Suprapubic skin (tissue), 3 donors: Measurements from ENCODE around the gene ETV3L.

ENCODE experiments used
- CTCF ChIP-seq, 2 donors: fragments of 200-600 bp in 1 of 2; fragments of 450-650 bp in 1 of 2; sonication (generic) in 1 of 2; IDR thresholded peaks; one replicate each; pipeline ENCODE4 v1.5.1; 2016 to 2019; ENCODE audit warnings: antibody characterized with exemption in 2 of 2, mild to moderate bottlenecking in 1 of 2, moderate library complexity in 1 of 2
- POLR2A ChIP-seq, 2 donors: fragments of 450-650 bp; IDR thresholded peaks; one replicate each; pipeline ENCODE4 v1.6.1; 2017; ENCODE audit warnings: antibody characterized with exemption in 2 of 2, mild to moderate bottlenecking in 2 of 2, moderate library complexity in 2 of 2

GRCh38 chr1:157113631-157114030, 14.0 kb upstream of the ETV3L start:
- TF ChIP-seq CTCF (IDR thresholded peaks at IDR 0.05) = no peak
- TF ChIP-seq POLR2A (IDR thresholded peaks at IDR 0.05) = no peak
